Measurements from ENCODE around the gene LUZP1. TPM values are rescaled to one million over a fixed set of nuclear protein-coding genes. Genes with fewer than 3 reads are reported as not detected.

LUZP1 gene
- total and polyA plus RNA-seq, 2 donors (not counting 3 experiments of a cell fraction or from before 2014, with no cell fraction given), result 26.3 to 82.4 TPM

DNA sequence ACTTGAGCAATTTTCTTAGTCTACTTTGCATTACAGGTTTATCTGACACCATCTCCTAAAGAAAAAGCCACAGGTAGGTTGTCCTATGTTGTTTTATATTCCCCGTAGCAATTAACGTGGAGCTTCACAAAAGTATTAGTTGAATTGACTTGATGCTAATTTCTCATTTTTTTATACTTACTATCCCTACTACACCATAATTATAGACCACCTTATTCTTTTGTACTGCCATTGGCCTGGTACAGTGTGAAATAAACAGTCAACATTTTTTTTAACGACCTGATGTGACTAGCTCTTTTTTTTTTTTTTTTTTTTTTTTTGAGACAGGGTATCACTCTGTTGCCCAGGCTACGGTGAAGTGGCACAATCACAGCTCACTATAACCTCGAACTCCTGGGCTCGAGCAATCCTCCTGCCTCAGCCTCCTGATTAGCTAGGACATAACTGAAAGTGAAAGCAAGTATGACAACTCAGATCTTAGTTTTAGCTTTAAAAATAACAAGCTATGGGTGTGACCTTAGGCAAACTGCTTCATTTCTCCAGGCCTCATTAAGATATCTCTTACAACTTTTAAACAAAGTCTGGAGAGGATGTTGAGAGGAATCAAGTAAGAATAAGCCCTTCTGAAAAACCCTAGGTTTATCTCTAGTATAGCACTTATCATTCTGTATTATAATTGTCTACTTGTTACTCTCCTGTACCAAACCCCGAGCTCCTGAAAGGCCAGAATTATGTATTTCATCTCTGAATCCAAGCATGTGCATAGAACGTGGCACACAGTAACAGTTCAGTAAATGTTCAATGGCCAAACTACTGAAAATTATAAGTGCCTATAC, 49.5 kb downstream of the LUZP1 start:
- DNase-seq (ENCODE audit: low read depth, low spot score) (peak; percentile 41), FAIRE-seq (no peak)
- Histone ChIP-seq H3K79me2 (ENCODE audit: control insufficient read depth, insufficient read depth, low read length) (peaks cover 96% of the 10 kb centered on the region), H4K20me1 (replicated peaks; ENCODE audit: control insufficient read depth, extremely low read depth, insufficient read depth, low read length) (peaks cover 15% of the 10 kb centered on the region), H3K4me3 (replicated peaks in 1 of 3; ENCODE audit: insufficient read depth in 1 of 3, low read depth in 1 of 3, low read length in 3 of 3) (peak overlapping the region in 2 of 3 experiments; percentile 8 to 47), H3K9me3 (replicated peaks; ENCODE audit: control insufficient read depth, insufficient read depth, low read length) (no peaks in the 10 kb centered on the region), H3K27ac (ENCODE audit: insufficient read depth, low read depth, low read length) (peak overlapping the region; percentile 24), H3K9me1 (replicated peaks; ENCODE audit: control insufficient read depth, extremely low read depth, insufficient read depth, low read length) (no peaks in the 10 kb centered on the region), H2AFZ (ENCODE audit: low read depth, low read length) (no peak overlapping the region), H3K9ac (replicated peaks; ENCODE audit: extremely low read depth, insufficient read depth, low read length) (peak overlapping the region; percentile 24), H3K4me2 (ENCODE audit: insufficient read depth, low read length) (peak overlapping the region; percentile 92), H3K36me3 (ENCODE audit: control insufficient read depth in 2 of 2, extremely low read depth in 1 of 2, insufficient read depth in 2 of 2, low read length in 2 of 2) (no peaks in the 10 kb centered on the region), H3K4me1 (ENCODE audit: control insufficient read depth, extremely low read depth, insufficient read depth, low read length) (peaks cover 45% of the 10 kb centered on the region), H3K27me3 (ENCODE audit: control insufficient read depth in 2 of 2, insufficient read depth in 2 of 2, low read length in 2 of 2) (no peaks in the 10 kb centered on the region)
- BruUV-seq (replicated peaks), result no TSS peak
- intact Hi-C loops (cut with micrococcal nuclease) (no loop called here), dilution Hi-C loops (cut with MboI; ENCODE audit: extremely low pct_ligation_motif_present, low sequenced_read_pairs) (no loop called here)
- POLR2A ChIA-PET, result interaction anchor here (0.5 to 0.7 kb wide), 4 partner anchors 19 to 351 kb away, joined by 3 to 7 read pairs (median 4); partner anchors contain the start of gene LACTBL1
- no peak for TF ChIP-seq GATA2 (IDR thresholded peaks at IDR 0.05; ENCODE audit: insufficient read depth, insufficient read length, low read depth, low read length)
- TF ChIP-seq JUN (IDR thresholded peaks at IDR 0.05; ENCODE audit: borderline replicate concordance, insufficient read depth, insufficient read length, low read depth), result no peak
- no peak for TF ChIP-seq EZH2 (IDR thresholded peaks at IDR 0.05; ENCODE audit: borderline replicate concordance, low read depth, low read length, severe bottlenecking)
- no peak for TF ChIP-seq FOS (IDR thresholded peaks at IDR 0.05; ENCODE audit: borderline replicate concordance, insufficient read depth, low read length)
- TF ChIP-seq, protein P1, sequence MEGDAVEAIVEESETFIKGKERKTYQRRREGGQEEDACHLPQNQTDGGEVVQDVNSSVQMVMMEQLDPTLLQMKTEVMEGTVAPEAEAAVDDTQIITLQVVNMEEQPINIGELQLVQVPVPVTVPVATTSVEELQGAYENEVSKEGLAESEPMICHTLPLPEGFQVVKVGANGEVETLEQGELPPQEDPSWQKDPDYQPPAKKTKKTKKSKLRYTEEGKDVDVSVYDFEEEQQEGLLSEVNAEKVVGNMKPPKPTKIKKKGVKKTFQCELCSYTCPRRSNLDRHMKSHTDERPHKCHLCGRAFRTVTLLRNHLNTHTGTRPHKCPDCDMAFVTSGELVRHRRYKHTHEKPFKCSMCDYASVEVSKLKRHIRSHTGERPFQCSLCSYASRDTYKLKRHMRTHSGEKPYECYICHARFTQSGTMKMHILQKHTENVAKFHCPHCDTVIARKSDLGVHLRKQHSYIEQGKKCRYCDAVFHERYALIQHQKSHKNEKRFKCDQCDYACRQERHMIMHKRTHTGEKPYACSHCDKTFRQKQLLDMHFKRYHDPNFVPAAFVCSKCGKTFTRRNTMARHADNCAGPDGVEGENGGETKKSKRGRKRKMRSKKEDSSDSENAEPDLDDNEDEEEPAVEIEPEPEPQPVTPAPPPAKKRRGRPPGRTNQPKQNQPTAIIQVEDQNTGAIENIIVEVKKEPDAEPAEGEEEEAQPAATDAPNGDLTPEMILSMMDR (IDR thresholded peaks at IDR 0.05; ENCODE audit: extremely low read depth in 1 of 2, insufficient read depth in 1 of 2, low read depth in 1 of 2, low read length in 2 of 2), result no peak
- TF ChIP-seq, protein P2, sequence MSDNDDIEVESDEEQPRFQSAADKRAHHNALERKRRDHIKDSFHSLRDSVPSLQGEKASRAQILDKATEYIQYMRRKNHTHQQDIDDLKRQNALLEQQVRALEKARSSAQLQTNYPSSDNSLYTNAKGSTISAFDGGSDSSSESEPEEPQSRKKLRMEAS (IDR thresholded peaks at IDR 0.05; ENCODE audit: insufficient read depth, insufficient read length), result no peak
- CTCF ChIA-PET, result interaction anchor here (0.6 to 3.7 kb wide), 12 partner anchors 9 to 655 kb away, joined by 3 to 20 read pairs (median 4); no protein-coding TSS in a partner anchor
